Mesothelial cell of epicardium (in vitro differentiated cells): ENCODE measurements around the gene NRM. TPM values are rescaled to one million over a fixed set of nuclear protein-coding genes. Genes with fewer than 3 reads are reported as not detected.
A peak's percentile ranks its signal among the peaks of the same experiment; 100 is the strongest.

Experiments
- DNase-seq, 2 experiments: peaks; one replicate each; pipeline ENCODE4 v3.0.0; 2021; ENCODE audit warnings: low spot score in 2 of 2; ENCODE audit not compliant: unreplicated experiment in 2 of 2
- H3K27ac Mint-ChIP-seq: 2 replicates; pipeline ENCODE4 v1.8.0; 2021; ENCODE audit warnings: mixed read lengths
- H3K27me3 Mint-ChIP-seq: 2 replicates; pipeline ENCODE4 v1.8.0; 2021; ENCODE audit warnings: low read depth, mixed read lengths
- H3K36me3 Mint-ChIP-seq: 2 replicates; pipeline ENCODE4 v1.8.0; 2021; ENCODE audit warnings: mixed read lengths
- H3K4me1 Mint-ChIP-seq: 2 replicates; pipeline ENCODE4 v1.8.0; 2021; ENCODE audit warnings: mixed read lengths
- H3K4me3 Mint-ChIP-seq: 2 replicates; pipeline ENCODE4 v1.8.0; 2021; ENCODE audit warnings: mild to moderate bottlenecking, moderate library complexity, mixed read lengths
- H3K9me3 Mint-ChIP-seq: 2 replicates; pipeline ENCODE4 v1.8.0; 2021; ENCODE audit warnings: mixed read lengths
- total RNA-seq: library from RNA; stranded (reverse); gene quantifications from 3 replicates; pipeline ENCODE4 v1.2.1, GENCODE V29; 2021
- TF ChIP-seq, protein P1 (sequence below): fragments of 200-600 bp; sonication (generic); IDR thresholded peaks from one replicate; pipeline ENCODE4 v1.5.0; 2021; ENCODE audit warnings: antibody characterized with exemption; ENCODE audit not compliant: unreplicated experiment

NRM gene, protein sequence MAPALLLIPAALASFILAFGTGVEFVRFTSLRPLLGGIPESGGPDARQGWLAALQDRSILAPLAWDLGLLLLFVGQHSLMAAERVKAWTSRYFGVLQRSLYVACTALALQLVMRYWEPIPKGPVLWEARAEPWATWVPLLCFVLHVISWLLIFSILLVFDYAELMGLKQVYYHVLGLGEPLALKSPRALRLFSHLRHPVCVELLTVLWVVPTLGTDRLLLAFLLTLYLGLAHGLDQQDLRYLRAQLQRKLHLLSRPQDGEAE
- 34.6 to 40.2 TPM (median 36.1 TPM) in 3 replicates for total RNA-seq

DNA sequence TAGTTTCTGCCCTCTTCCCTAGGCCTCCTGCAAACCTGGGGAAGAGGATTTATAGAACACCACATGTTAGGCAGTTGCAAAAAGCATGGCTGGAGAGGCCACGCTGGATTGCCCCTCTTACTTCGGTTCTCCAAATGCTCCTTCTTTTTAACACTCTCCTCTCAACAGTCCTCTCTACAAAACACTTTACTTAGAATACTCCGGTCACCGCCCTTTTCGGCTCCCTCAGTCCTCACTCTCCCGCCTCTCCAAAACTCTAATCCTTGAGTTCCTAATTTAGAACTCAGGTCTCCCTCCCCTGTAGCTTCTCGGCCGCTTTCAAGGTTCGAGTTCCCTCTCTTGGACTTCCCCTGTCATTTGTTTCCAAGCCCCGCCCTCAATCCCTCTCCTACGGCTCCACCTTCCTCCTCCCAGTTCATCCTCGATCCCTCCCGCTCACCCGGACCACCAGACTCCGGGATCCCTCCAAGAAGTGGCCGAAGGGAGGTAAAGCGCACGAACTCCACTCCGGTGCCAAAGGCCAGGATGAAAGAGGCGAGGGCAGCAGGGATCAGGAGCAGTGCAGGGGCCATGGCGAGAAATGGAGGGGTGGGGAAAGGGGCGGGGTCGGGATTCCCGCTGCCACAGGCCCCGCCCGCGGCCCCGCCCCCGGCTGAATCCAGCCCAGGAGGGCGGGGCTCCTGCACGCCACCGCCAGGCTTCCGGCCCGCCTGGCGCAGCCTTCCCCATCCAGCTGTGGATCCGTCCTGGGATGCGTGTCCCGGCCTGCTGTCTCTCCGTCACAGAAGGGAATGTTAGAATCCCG lies at the start of gene NRM:
TSS of gene NRM (minus strand) at position 582 of the 805 bp plus-strand sequence. CDS start at position 572, 10 bp downstream.
- H3K27me3 Mint-ChIP-seq = no peaks in the 10 kb centered on the region
- TF ChIP-seq, protein P1, sequence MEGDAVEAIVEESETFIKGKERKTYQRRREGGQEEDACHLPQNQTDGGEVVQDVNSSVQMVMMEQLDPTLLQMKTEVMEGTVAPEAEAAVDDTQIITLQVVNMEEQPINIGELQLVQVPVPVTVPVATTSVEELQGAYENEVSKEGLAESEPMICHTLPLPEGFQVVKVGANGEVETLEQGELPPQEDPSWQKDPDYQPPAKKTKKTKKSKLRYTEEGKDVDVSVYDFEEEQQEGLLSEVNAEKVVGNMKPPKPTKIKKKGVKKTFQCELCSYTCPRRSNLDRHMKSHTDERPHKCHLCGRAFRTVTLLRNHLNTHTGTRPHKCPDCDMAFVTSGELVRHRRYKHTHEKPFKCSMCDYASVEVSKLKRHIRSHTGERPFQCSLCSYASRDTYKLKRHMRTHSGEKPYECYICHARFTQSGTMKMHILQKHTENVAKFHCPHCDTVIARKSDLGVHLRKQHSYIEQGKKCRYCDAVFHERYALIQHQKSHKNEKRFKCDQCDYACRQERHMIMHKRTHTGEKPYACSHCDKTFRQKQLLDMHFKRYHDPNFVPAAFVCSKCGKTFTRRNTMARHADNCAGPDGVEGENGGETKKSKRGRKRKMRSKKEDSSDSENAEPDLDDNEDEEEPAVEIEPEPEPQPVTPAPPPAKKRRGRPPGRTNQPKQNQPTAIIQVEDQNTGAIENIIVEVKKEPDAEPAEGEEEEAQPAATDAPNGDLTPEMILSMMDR = no peak
- H3K4me3 Mint-ChIP-seq = peak within 1 kb of the TSS; percentile 89
- no peaks in the 10 kb centered on the region for H3K36me3 Mint-ChIP-seq
- no peaks in the 10 kb centered on the region for H3K9me3 Mint-ChIP-seq
- H3K27ac Mint-ChIP-seq = peak within 1 kb of the TSS; percentile 96
- peak; percentile 83 to 87 for DNase-seq
- H3K4me1 Mint-ChIP-seq = peaks cover 52% of the 10 kb centered on the region

DNA sequence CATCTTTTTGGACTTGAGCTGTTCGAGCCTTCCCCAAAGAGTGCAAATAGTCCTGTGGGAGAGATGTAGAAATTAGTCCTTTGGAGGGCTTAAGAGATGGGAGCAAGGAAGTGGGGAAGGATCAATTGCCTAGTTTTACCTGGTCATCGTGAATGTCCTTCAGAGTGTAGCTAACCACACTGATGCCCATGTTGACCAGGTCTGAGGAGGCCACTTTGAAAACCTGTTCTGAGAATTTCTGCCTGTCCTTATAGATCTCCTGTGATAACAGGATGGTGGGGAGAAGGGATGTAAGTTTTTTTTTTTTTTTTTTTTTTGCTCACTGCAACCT lies 49.7 kb upstream of the NRM start:
- peaks cover 40% of the 10 kb centered on the region for H3K4me1 Mint-ChIP-seq
- peaks cover 34% of the 10 kb centered on the region for H3K36me3 Mint-ChIP-seq
- TF ChIP-seq, protein P1 = no peak
- no peaks in the 10 kb centered on the region for H3K27me3 Mint-ChIP-seq
- H3K9me3 Mint-ChIP-seq = no peaks in the 10 kb centered on the region
- H3K4me3 Mint-ChIP-seq = peak overlapping the region; percentile 97
- no peak for DNase-seq
- H3K27ac Mint-ChIP-seq = peak overlapping the region; percentile 95

DNA sequence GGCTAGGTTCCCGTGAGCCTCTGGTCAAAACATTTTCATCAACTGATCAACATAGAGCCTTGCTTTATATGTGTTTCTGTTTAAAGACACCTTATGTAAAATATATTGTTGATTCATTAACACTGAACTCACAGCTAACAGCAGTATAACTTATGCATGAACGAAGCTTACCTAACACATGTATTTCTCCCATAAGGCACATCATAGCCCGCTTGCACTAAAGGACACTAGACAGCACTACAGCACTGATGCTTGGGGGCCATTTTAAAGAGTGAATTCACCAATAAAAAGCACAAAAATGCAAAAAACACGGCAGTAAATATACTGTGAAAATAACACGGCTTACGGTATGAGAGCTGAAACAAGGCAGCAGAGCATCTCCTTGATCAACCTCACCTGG lies 47.7 kb upstream of the NRM start:
- TF ChIP-seq, protein P1 = no peak
- Mint-ChIP-seq H3K27ac (no peak overlapping the region), H3K4me3 (no peak overlapping the region), H3K9me3 (no peaks in the 10 kb centered on the region), H3K4me1 (peaks cover 31% of the 10 kb centered on the region), H3K27me3 (no peaks in the 10 kb centered on the region), H3K36me3 (peaks cover 39% of the 10 kb centered on the region)
- no peak for DNase-seq

DNA sequence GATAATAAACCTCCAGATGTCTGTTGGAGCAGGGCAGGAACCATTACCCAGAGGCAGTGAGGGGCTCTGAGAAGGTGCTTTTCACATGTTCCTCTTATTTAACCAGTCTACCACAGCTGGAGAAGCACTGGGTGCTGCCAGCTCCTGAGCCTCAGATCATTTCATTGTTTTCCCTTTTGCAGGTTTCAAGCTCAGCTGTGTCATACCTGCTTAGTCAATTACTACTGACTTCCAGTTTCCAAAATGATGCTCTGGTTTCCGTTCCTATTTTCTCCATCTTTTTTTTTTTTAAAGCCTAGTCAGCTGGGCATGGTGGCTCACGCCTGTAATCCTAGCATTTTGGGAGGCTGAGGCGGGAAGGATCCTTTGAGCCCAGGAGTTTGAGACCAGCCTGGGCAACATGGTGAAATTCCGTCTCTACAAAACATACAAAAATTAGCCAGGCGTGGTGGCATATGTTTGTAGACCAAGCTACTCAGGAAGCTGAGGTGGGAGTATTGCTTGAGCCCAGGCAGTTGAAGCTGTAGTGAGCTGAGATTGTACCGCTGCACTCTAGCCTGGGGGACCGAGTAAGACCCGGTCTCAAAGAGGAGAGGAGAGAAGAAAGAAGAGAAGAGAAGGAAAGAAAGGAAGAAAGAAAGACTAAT lies 45.0 kb upstream of the NRM start:
- Mint-ChIP-seq H3K36me3 (peaks cover 46% of the 10 kb centered on the region), H3K9me3 (no peaks in the 10 kb centered on the region), H3K27ac (peak overlapping the region; percentile 19), H3K4me1 (peaks cover 19% of the 10 kb centered on the region), H3K27me3 (no peaks in the 10 kb centered on the region), H3K4me3 (no peak overlapping the region)
- TF ChIP-seq, protein P1 = no peak
- DNase-seq = no peak

DNA sequence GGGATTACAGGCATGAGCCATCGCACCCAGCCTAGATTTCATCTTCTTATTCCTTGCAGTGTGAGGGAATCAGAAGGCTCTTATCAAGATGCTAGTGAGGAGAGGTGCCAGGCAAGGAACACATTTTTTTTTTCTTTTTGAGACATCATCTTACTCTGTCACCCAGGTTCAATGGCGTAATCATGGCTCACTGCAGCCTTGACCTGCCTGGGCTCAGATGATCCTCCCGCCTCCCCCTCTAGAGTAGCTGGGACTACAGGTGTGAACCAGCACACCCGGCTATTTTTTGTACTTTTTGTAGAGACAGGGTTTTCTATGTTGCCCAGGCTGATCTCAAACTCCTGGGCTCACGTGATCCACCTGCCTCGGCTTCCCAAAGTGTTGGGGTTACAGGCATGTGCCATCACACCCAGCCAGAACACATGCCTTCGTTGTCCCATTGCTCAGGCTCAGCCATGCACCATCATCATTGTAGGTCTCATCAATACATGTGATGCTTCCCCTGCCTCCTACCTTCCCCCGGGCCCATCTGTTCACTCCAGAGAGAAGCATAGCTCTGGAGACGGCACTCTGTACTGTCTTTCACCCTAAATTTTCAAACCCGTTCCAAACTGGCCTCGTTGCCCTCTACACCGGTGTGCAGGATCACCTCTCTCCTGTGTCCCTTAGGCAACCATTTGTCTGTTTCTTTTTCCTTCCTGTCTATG lies 41.6 kb upstream of the NRM start:
- H3K27me3 Mint-ChIP-seq = no peaks in the 10 kb centered on the region
- TF ChIP-seq, protein P1 = no peak
- peaks cover 7% of the 10 kb centered on the region for H3K4me1 Mint-ChIP-seq
- no peak for DNase-seq
- peaks cover 35% of the 10 kb centered on the region for H3K36me3 Mint-ChIP-seq
- no peaks in the 10 kb centered on the region for H3K9me3 Mint-ChIP-seq
- H3K27ac Mint-ChIP-seq = peak overlapping the region; percentile 21
- no peak overlapping the region for H3K4me3 Mint-ChIP-seq
